Measurements from ENCODE around the gene C10orf67.

DNA sequence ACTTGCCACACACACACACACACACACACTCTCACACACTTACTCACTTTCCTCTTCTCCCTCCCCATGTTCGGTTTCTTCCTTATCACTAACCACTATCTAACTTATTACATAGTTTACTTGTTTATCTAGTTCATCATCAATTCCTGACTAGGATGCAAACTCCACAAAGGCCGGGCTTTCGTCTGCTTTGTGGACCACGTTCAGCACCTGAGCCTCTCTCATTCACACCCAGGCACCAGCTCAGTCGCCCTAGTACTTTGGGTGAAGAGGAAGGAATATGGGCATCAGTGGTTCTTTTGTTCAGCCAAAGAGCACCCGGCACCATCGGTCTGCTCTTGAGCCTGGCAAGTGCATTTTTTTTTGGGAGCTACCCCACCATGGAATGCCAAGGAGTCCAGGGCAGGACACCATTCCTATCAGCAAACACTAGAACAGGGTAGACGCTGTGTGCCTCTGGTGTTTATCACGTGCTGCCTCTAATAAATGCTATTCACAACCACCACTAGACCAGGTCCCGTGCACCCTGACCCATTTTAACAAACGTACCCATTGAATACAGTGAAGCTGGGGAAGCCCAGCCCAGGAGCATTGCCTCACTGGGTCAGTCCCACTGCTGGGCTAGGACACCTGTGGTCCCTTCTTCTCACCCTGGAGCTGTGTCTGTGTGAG lies 2.2 kb downstream of the C10orf67 start:
- no peak for TF ChIP-seq POLR2AphosphoS5 (IDR thresholded peaks at IDR 0.05; ENCODE audit: insufficient read depth in 1 of 2, low read depth in 1 of 2)
- TF ChIP-seq, protein P1, sequence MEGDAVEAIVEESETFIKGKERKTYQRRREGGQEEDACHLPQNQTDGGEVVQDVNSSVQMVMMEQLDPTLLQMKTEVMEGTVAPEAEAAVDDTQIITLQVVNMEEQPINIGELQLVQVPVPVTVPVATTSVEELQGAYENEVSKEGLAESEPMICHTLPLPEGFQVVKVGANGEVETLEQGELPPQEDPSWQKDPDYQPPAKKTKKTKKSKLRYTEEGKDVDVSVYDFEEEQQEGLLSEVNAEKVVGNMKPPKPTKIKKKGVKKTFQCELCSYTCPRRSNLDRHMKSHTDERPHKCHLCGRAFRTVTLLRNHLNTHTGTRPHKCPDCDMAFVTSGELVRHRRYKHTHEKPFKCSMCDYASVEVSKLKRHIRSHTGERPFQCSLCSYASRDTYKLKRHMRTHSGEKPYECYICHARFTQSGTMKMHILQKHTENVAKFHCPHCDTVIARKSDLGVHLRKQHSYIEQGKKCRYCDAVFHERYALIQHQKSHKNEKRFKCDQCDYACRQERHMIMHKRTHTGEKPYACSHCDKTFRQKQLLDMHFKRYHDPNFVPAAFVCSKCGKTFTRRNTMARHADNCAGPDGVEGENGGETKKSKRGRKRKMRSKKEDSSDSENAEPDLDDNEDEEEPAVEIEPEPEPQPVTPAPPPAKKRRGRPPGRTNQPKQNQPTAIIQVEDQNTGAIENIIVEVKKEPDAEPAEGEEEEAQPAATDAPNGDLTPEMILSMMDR (IDR thresholded peaks at IDR 0.05): no peak
